Measurements from ENCODE around the gene PPP1R14B.

DNA sequence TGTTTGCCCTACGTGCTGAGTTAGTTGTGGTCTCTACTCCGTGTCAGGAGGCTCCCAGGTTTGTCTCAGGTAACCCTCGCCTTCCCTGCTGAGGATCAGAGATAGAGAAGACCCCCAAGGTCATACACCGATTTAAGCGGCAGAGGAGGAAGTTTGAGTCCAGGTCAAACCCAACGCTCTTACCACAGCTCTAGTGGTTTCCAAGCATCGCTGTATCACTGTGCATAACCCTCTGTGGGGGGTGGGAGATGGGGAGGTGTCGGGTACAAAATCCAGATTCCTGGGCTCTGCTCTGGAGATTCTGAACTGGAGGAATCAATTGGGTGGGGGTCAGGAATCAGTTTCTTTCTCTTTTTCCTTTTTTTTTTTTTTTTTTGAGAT lies 15.8 kb downstream of the PPP1R14B start:
- TF ChIP-seq CTCF (IDR thresholded peaks at IDR 0.05) = no peak
- no peak for TF ChIP-seq EP300 (IDR thresholded peaks at IDR 0.05)
- TF ChIP-seq POLR2A (IDR thresholded peaks at IDR 0.05) = no peak

Measured in ovary (tissue), 3 donors.